Bronchial epithelial cell (primary cell): Measurements from ENCODE around the gene MROH2A. TPM values are rescaled to one million over a fixed set of nuclear protein-coding genes. Genes with fewer than 3 reads are reported as not detected.

Experiments used
- DNase-seq: peaks from one replicate; pipeline ENCODE4 v3.0.0-alpha.2; 2010; ENCODE audit warnings: low read depth
- FAIRE-seq: peaks from 2 replicates; lab custom pipeline; 2011; peaks lifted over from hg19 to GRCh38; lab: Jason Lieb, UNC
- H3K27me3 ChIP-seq: 2 replicates; pipeline ENCODE4 v1.5.1; 2011; ENCODE audit warnings: low read length; ENCODE audit not compliant: control insufficient read depth, insufficient read depth
- H3K36me3 ChIP-seq: 2 replicates; pipeline ENCODE4 v1.5.1; 2011; ENCODE audit warnings: low read length; ENCODE audit not compliant: control insufficient read depth, insufficient read depth
- H3K4me3 ChIP-seq: 2 replicates; pipeline ENCODE4 v1.5.1; 2011; ENCODE audit warnings: mild to moderate bottlenecking, low read depth, low read length, control low read depth
- CTCF ChIP-seq: IDR thresholded peaks from 2 replicates; pipeline ENCODE4 v1.5.1; 2011; ENCODE audit warnings: mild to moderate bottlenecking, moderate library complexity, low read length, control low read depth, inconsistent platforms; ENCODE audit not compliant: insufficient read depth, severe bottlenecking
- total RNA-seq: library from RNA; depleted of rRNA; stranded (reverse); fragments of >200 nt; gene quantifications from 2 replicates; pipeline ENCODE4 v1.2.1, GENCODE V29; 2014

Gene MROH2A
- total RNA-seq, 1 donor from 2014 or later = not detected

GRCh38 chr2:233794128-233794658 is 16.1 kb downstream of the MROH2A start:
- no peaks in the 10 kb centered on the region for H3K27me3 ChIP-seq
- H3K4me3 ChIP-seq = no peak overlapping the region
- H3K36me3 ChIP-seq = no peaks in the 10 kb centered on the region
- FAIRE-seq (no peak), DNase-seq (no peak)
- no peak for TF ChIP-seq CTCF

- DNase-seq (no peak), FAIRE-seq (no peak)
- no peak for TF ChIP-seq CTCF
- H3K36me3 ChIP-seq = no peaks in the 10 kb centered on the region
- no peak overlapping the region for H3K4me3 ChIP-seq
- no peaks in the 10 kb centered on the region for H3K27me3 ChIP-seq
Observed at GRCh38 chr2:233795735-233796171, 17.6 kb downstream of the MROH2A start.

- FAIRE-seq (no peak), DNase-seq (no peak)
- H3K36me3 ChIP-seq = no peaks in the 10 kb centered on the region
- no peaks in the 10 kb centered on the region for H3K27me3 ChIP-seq
- TF ChIP-seq CTCF = no peak
- H3K4me3 ChIP-seq = no peak overlapping the region
Observed at GRCh38 chr2:233796254-233796653, 18.1 kb downstream of the MROH2A start.

- TF ChIP-seq CTCF = no peak
- no peak for FAIRE-seq
- Histone ChIP-seq H3K27me3 (no peaks in the 10 kb centered on the region), H3K36me3 (no peaks in the 10 kb centered on the region), H3K4me3 (no peak overlapping the region)
- DNase-seq = no peak
Observed at GRCh38 chr2:233798335-233799086, 20.4 kb downstream of the MROH2A start.

GRCh38 chr2:233799087-233799665 is 21.0 kb downstream of the MROH2A start:
- Histone ChIP-seq H3K27me3 (no peaks in the 10 kb centered on the region), H3K36me3 (no peaks in the 10 kb centered on the region), H3K4me3 (no peak overlapping the region)
- DNase-seq (no peak), FAIRE-seq (no peak)
- TF ChIP-seq CTCF = no peak
